Measurements from ENCODE around the gene ADGRD1. TPM values are rescaled to one million over a fixed set of nuclear protein-coding genes. Genes with fewer than 3 reads are reported as not detected.

Gene ADGRD1
- total and polyA plus RNA-seq, 2 of the 8 experiments (the other 6 are each of a cell fraction or from before 2014, with no cell fraction given), result 0.36 to 0.48 TPM

DNA sequence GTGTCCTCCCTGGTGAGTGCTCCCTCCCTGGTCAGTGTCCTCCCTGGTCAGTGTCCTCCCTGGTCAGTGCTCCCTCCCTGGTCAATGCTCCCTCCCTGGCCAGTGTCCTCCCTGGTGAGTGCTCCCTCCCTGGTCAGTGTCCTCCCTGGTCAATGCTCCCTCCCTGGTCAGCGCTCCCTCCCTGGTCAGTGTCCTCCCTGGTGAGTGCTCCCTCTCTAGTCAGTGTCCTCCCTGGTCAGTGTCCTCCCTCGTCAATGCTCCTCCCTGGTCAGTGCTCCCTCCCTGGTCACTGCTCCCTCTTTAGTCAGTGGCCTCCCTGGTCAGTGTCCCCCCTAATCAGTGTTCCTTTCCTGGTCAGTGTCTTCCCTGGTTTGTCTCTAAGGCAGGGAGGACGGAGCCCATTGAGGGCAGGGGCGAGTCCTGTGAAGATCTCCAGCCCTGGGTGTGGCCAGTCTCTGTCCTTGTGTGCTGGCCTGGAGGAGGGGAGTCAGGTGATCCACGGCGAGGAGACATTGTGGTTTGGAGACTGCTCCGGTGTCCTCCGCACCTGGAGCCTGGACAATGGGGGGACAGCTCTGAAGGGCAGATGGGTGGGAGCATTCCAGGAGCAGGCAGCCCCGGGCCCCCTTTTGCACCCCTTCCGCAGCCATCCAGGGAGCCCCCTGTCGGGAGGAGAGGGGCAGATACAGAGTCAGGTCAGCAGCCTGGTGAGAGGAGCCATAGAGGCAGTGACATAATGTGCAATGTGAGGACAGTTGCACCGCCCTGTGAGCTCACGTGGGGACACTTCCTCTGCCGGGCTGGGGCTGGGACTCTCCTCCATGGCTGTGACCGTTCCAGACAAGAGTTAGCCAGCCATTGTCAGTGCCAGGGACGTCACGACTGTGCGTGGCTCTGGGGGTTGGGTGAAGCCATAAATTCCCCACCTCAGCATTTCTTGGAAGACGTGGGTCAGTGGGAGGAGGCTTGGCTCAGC is 93.4 kb downstream of the ADGRD1 start:
- no peak overlapping the region for H2BK12ac ChIP-seq (ENCODE audit: low read depth, low read length)
- peaks cover 0 to 1% of the 10 kb centered on the region in 2 experiments for H4K20me1 ChIP-seq (replicated peaks in 1 of 2; ENCODE audit: control insufficient read depth in 1 of 2, insufficient read depth in 2 of 2, low read length in 2 of 2)
- no peak overlapping the region for H2BK5ac ChIP-seq (ENCODE audit: low read depth, low read length)
- no peaks in the 10 kb centered on the region for H3K27me3 ChIP-seq (replicated peaks in 1 of 4; ENCODE audit: control insufficient read depth in 3 of 4, extremely low read depth in 1 of 4, insufficient read depth in 3 of 4, low read length in 3 of 4)
- H3K23ac ChIP-seq (ENCODE audit: insufficient read length), result no peak overlapping the region
- no peak overlapping the region for H3K27ac ChIP-seq (ENCODE audit: low read depth, low read length)
- 94% methylated on average over 18 of the region's 19 CpGs; no CpG with 5 or more reads in 1 of the 2 experiments for WGBS, 2 experiments (ENCODE audit: extremely low coverage in 1 of 2, insufficient coverage in 1 of 2, insufficient read length in 1 of 2, insufficient replicate concordance in 2 of 2, low coverage in 1 of 2, low lambda C conversion rate in 2 of 2, missing lambda C conversion rate in 1 of 2)
- H3K36me3 ChIP-seq (ENCODE audit: control insufficient read depth in 2 of 4, insufficient read depth in 4 of 4, low read length in 3 of 4), result no peaks in the 10 kb centered on the region
- no peak for TF ChIP-seq HDAC6 (IDR thresholded peaks at IDR 0.05; ENCODE audit: low read depth, low read length)
- no peak for TF ChIP-seq KDM1A (IDR thresholded peaks at IDR 0.05; ENCODE audit: borderline replicate concordance, low read length)
- no peak for TF ChIP-seq TAF1 (IDR thresholded peaks at IDR 0.05; ENCODE audit: low read depth, low read length)
- no peak for TF ChIP-seq SUZ12 (IDR thresholded peaks at IDR 0.05; ENCODE audit: low read length)
- TF ChIP-seq RAD21 (IDR thresholded peaks at IDR 0.05 in 1 of 2, conservative IDR thresholded peaks at IDR 0.05 in 1 of 2; ENCODE audit: low read depth in 2 of 2, low read length in 2 of 2), result no peak
- TF ChIP-seq CTBP2 (IDR thresholded peaks at IDR 0.05; ENCODE audit: borderline replicate concordance, insufficient read depth, insufficient read length, low read length), result no peak
- TF ChIP-seq POLR2A (IDR thresholded peaks at IDR 0.05; ENCODE audit: control extremely low read depth in 1 of 2, low read depth in 2 of 2, low read length in 2 of 2), result no peak
- TF ChIP-seq SP2 (IDR thresholded peaks at IDR 0.05; ENCODE audit: low read length), result no peak
- no peak for TF ChIP-seq RBBP5 (IDR thresholded peaks at IDR 0.05; ENCODE audit: borderline replicate concordance, low read depth, low read length)
- no peak for TF ChIP-seq NANOG (IDR thresholded peaks at IDR 0.05; ENCODE audit: insufficient read depth, low read depth, low read length, poor library complexity, severe bottlenecking)
- no peak overlapping the region for H2BK15ac ChIP-seq (ENCODE audit: low read length)
- H3K4ac ChIP-seq (replicated peaks; ENCODE audit: insufficient read length, low read depth, low read length), result no peak overlapping the region
- no peak overlapping the region for H2AFZ ChIP-seq (ENCODE audit: low read length)
- H3K9me3 ChIP-seq (ENCODE audit: insufficient read depth in 2 of 2, low read depth in 1 of 2, low read length in 1 of 2), result no peaks in the 10 kb centered on the region
- DNase-seq (ENCODE audit: low read depth in 1 of 2, low spot score in 2 of 2) (no peak), FAIRE-seq (no peak)
- no peaks in the 10 kb centered on the region; a peak in 1 of 7 replicates for H3K4me1 ChIP-seq (replicated peaks in 1 of 4; ENCODE audit: control insufficient read depth in 3 of 4, insufficient read depth in 4 of 4, low read length in 3 of 4)
- H4K8ac ChIP-seq (ENCODE audit: extremely low read depth, insufficient read depth, low read length), result no peak overlapping the region
- no peak overlapping the region for H3K56ac ChIP-seq (replicated peaks; ENCODE audit: insufficient read length, low read depth, low read length)
- H3K79me1 ChIP-seq (ENCODE audit: low read depth, low read length), result no peaks in the 10 kb centered on the region
- H3K4me3 ChIP-seq (ENCODE audit: extremely low read depth in 1 of 4, insufficient read depth in 2 of 4, low read depth in 3 of 4, low read length in 4 of 4), result no peak overlapping the region
- no peak overlapping the region for H3K4me2 ChIP-seq (ENCODE audit: insufficient read depth in 1 of 2, low read depth in 2 of 2, low read length in 2 of 2)
- H3K14ac ChIP-seq (ENCODE audit: insufficient read length), result no peak overlapping the region
- no peak overlapping the region for H4K91ac ChIP-seq (replicated peaks; ENCODE audit: insufficient read length, low read length)
- no peak overlapping the region for H3K9ac ChIP-seq (replicated peaks in 1 of 4; ENCODE audit: extremely low read depth in 1 of 4, low read depth in 3 of 4, low read length in 3 of 4)
- H2BK20ac ChIP-seq (ENCODE audit: low read length), result no peak overlapping the region
- no peaks in the 10 kb centered on the region for H3K23me2 ChIP-seq (ENCODE audit: low read depth, low read length)
- H4K5ac ChIP-seq (ENCODE audit: insufficient read length, low read depth, low read length), result no peak overlapping the region
- H3K79me2 ChIP-seq (ENCODE audit: control insufficient read depth in 1 of 2, insufficient read depth in 2 of 2, low read length in 2 of 2), result no peaks in the 10 kb centered on the region
- POLR2A ChIA-PET (ENCODE audit: partially characterized antibody), result no interaction called here
- no peak overlapping the region for H2BK120ac ChIP-seq (replicated peaks; ENCODE audit: low read depth, low read length)
- CTCF ChIA-PET (ENCODE audit: partially characterized antibody), result interaction anchor here (1.2 to 1.4 kb wide), 3 partner anchors 22 to 67 kb away, joined by 3 to 4 read pairs (median 4); no protein-coding TSS in a partner anchor
- H2AK5ac ChIP-seq (ENCODE audit: low read depth, low read length), result no peak overlapping the region
- H3K18ac ChIP-seq (ENCODE audit: extremely low read depth, low read length), result no peak overlapping the region

Measured in H1 (cell line).